H1 (cell line): Measurements from ENCODE around the gene LURAP1L. TPM values are rescaled to one million over a fixed set of nuclear protein-coding genes. Genes with fewer than 3 reads are reported as not detected.

Experiments
- polyA plus RNA-seq, 7 experiments: library from polyadenylated mRNA; depleted of rRNA in 3 of 7; stranded (reverse) in 5 of 7; unstranded in 2 of 7; fragments of >200 nt in 5 of 7; fragments of 200-250 nt in 2 of 7; gene quantifications; 1 replicate in 5 of 7; 2 replicates in 1 of 7; 4 replicates in 1 of 7; pipeline versions ENCODE4 v1.2.1 to v1.2.3, GENCODE V29; 2011 to 2013; ENCODE audit warnings: missing spikeins in 2 of 7, mixed read lengths in 2 of 7
- total RNA-seq: library from RNA; stranded (reverse); fragmentation: NEBNext Ultra II Directional; extraction: Animal tissue kit (Norgen Biotek cat#: 25700); gene quantifications from 2 replicates; pipeline ENCODE4 v1.2.1, GENCODE V29; 2021
- TF ChIP-seq, protein P1 (sequence below): fragments of 300-600 bp; sonication (generic); IDR thresholded peaks from 2 replicates; pipeline ENCODE4 v1.7.1; 2012; ENCODE audit warnings: low read length, moderate library complexity, mild to moderate bottlenecking, inconsistent platforms; ENCODE audit not compliant: insufficient replicate concordance

LURAP1L gene
- total and polyA plus RNA-seq, 2 of the 8 experiments (the other 6 are each of a cell fraction or from before 2014, with no cell fraction given): 0.63 to 1.2 TPM

DNA sequence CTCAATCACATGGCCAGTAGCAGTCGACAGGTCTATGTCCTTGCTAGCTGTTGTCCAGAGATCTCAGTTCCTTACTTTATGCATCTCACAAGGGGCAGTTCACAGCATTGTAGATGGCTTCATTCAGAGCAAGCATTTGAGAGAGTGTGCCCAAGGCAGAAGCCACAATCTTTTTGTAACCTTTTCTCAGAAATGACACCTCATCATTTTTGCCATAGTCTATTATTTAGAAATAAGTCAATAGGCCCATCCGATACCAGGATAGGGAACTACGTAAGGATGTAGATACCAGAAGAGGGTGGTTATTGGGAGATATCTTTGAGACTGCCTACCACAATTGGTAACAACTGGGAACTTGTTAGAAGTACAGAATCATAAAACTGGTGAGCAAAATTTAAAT lies 37.1 kb downstream of the LURAP1L start (continued):
- TF ChIP-seq, protein P1, sequence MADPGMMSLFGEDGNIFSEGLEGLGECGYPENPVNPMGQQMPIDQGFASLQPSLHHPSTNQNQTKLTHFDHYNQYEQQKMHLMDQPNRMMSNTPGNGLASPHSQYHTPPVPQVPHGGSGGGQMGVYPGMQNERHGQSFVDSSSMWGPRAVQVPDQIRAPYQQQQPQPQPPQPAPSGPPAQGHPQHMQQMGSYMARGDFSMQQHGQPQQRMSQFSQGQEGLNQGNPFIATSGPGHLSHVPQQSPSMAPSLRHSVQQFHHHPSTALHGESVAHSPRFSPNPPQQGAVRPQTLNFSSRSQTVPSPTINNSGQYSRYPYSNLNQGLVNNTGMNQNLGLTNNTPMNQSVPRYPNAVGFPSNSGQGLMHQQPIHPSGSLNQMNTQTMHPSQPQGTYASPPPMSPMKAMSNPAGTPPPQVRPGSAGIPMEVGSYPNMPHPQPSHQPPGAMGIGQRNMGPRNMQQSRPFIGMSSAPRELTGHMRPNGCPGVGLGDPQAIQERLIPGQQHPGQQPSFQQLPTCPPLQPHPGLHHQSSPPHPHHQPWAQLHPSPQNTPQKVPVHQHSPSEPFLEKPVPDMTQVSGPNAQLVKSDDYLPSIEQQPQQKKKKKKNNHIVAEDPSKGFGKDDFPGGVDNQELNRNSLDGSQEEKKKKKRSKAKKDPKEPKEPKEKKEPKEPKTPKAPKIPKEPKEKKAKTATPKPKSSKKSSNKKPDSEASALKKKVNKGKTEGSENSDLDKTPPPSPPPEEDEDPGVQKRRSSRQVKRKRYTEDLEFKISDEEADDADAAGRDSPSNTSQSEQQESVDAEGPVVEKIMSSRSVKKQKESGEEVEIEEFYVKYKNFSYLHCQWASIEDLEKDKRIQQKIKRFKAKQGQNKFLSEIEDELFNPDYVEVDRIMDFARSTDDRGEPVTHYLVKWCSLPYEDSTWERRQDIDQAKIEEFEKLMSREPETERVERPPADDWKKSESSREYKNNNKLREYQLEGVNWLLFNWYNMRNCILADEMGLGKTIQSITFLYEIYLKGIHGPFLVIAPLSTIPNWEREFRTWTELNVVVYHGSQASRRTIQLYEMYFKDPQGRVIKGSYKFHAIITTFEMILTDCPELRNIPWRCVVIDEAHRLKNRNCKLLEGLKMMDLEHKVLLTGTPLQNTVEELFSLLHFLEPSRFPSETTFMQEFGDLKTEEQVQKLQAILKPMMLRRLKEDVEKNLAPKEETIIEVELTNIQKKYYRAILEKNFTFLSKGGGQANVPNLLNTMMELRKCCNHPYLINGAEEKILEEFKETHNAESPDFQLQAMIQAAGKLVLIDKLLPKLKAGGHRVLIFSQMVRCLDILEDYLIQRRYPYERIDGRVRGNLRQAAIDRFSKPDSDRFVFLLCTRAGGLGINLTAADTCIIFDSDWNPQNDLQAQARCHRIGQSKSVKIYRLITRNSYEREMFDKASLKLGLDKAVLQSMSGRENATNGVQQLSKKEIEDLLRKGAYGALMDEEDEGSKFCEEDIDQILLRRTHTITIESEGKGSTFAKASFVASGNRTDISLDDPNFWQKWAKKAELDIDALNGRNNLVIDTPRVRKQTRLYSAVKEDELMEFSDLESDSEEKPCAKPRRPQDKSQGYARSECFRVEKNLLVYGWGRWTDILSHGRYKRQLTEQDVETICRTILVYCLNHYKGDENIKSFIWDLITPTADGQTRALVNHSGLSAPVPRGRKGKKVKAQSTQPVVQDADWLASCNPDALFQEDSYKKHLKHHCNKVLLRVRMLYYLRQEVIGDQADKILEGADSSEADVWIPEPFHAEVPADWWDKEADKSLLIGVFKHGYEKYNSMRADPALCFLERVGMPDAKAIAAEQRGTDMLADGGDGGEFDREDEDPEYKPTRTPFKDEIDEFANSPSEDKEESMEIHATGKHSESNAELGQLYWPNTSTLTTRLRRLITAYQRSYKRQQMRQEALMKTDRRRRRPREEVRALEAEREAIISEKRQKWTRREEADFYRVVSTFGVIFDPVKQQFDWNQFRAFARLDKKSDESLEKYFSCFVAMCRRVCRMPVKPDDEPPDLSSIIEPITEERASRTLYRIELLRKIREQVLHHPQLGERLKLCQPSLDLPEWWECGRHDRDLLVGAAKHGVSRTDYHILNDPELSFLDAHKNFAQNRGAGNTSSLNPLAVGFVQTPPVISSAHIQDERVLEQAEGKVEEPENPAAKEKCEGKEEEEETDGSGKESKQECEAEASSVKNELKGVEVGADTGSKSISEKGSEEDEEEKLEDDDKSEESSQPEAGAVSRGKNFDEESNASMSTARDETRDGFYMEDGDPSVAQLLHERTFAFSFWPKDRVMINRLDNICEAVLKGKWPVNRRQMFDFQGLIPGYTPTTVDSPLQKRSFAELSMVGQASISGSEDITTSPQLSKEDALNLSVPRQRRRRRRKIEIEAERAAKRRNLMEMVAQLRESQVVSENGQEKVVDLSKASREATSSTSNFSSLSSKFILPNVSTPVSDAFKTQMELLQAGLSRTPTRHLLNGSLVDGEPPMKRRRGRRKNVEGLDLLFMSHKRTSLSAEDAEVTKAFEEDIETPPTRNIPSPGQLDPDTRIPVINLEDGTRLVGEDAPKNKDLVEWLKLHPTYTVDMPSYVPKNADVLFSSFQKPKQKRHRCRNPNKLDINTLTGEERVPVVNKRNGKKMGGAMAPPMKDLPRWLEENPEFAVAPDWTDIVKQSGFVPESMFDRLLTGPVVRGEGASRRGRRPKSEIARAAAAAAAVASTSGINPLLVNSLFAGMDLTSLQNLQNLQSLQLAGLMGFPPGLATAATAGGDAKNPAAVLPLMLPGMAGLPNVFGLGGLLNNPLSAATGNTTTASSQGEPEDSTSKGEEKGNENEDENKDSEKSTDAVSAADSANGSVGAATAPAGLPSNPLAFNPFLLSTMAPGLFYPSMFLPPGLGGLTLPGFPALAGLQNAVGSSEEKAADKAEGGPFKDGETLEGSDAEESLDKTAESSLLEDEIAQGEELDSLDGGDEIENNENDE: no peak
